OCI-LY1 (cell line): ENCODE measurements around the gene PIKFYVE.

Experiments
- CTCF ChIP-seq: fragments of 200-600 bp; sonication (generic), shearing (Covaris generic); IDR thresholded peaks from 2 replicates; pipeline ENCODE4 v1.5.1; 2017; ENCODE audit warnings: mild to moderate bottlenecking, antibody characterized with exemption, low read length, moderate library complexity, mixed read lengths
- EZH2 ChIP-seq: fragments of 200-600 bp; sonication (generic), shearing (Covaris generic); IDR thresholded peaks from 2 replicates; pipeline ENCODE4 v1.8.0; 2017; ENCODE audit warnings: borderline replicate concordance, mixed run types, mild to moderate bottlenecking, antibody characterized with exemption, low read length, moderate library complexity, mixed read lengths

GRCh38 chr2:208279236-208279635 lies 13.2 kb downstream of the PIKFYVE start:
- no peak for TF ChIP-seq CTCF
- no peak for TF ChIP-seq EZH2
